DND-41 (cell line): ENCODE results near the gene PCDH7.

Experiments
- ATAC-seq: fragments of 200-7000 bp; cut with Tn5 transposase; 3 replicates; pipeline ENCODE4 v1.9.1; 2021; ENCODE audit warnings: low read depth; ENCODE audit not compliant: insufficient read depth
- DNase-seq: peaks from one replicate; pipeline ENCODE4 v3.0.0-alpha.2; 2020
- H2AFZ ChIP-seq: 2 replicates; pipeline ENCODE4 v1.6.0; 2012; ENCODE audit warnings: low read depth, low read length
- H3K27ac ChIP-seq: 2 replicates; pipeline ENCODE4 v1.5.1; 2012; ENCODE audit warnings: low read length, inconsistent platforms
- H3K27me3 ChIP-seq: fragments of 200-600 bp; sonication (generic); 2 replicates; pipeline ENCODE4 v1.6.0; 2012; ENCODE audit warnings: low read length, mild to moderate bottlenecking, inconsistent platforms; ENCODE audit not compliant: insufficient read depth, poor library complexity
- H3K36me3 ChIP-seq: 2 replicates; pipeline ENCODE4 v1.5.1; 2012; ENCODE audit warnings: low read length, inconsistent platforms; ENCODE audit not compliant: insufficient read depth
- H3K4me1 ChIP-seq: 2 replicates; pipeline ENCODE4 v1.5.1; 2012; ENCODE audit warnings: mild to moderate bottlenecking, low read length; ENCODE audit not compliant: insufficient read depth
- H3K4me2 ChIP-seq: 2 replicates; pipeline ENCODE4 v1.6.0; 2012; ENCODE audit warnings: mild to moderate bottlenecking, moderate library complexity, low read length, inconsistent platforms; ENCODE audit not compliant: insufficient read depth
- H3K4me3 ChIP-seq, 2 experiments: fragments of 200-600 bp in 1 of 2; shearing (Covaris generic) in 1 of 2; 2 replicates each; pipeline ENCODE4 v1.5.1; 2012 to 2016; ENCODE audit warnings: inconsistent platforms in 2 of 2, low read length in 2 of 2, mild to moderate bottlenecking in 2 of 2, low read depth in 1 of 2, moderate library complexity in 1 of 2
- H3K79me2 ChIP-seq: 2 replicates; pipeline ENCODE4 v1.6.0; 2012; ENCODE audit warnings: low read length, inconsistent platforms; ENCODE audit not compliant: insufficient read depth
- H3K9ac ChIP-seq: 2 replicates; pipeline ENCODE4 v1.6.0; 2012; ENCODE audit warnings: low read depth, mild to moderate bottlenecking, inconsistent platforms, low read length, moderate library complexity
- H3K9me3 ChIP-seq: 2 replicates; pipeline ENCODE4 v1.5.1; 2012; ENCODE audit warnings: low read length, moderate library complexity, mild to moderate bottlenecking, inconsistent platforms; ENCODE audit not compliant: insufficient read depth, severe bottlenecking
- H4K20me1 ChIP-seq: 2 replicates; pipeline ENCODE4 v1.6.0; 2012; ENCODE audit warnings: low read length; ENCODE audit not compliant: insufficient read depth
- CTCF ChIP-seq: IDR thresholded peaks from 2 replicates; pipeline ENCODE4 v1.5.1; 2012; ENCODE audit warnings: borderline replicate concordance, low read length, moderate library complexity, mild to moderate bottlenecking; ENCODE audit not compliant: poor library complexity, severe bottlenecking; ENCODE audit errors: extremely low read depth

PCDH7 gene

GRCh38 chr4:30776921-30777415 is 56.8 kb downstream of the PCDH7 start:
- no peaks in the 10 kb centered on the region for H3K4me1 ChIP-seq
- no peak for ATAC-seq
- no peak for TF ChIP-seq CTCF

More at GRCh38 chr4:30776921-30777415, 56.8 kb downstream of the PCDH7 start:
- Histone ChIP-seq H3K27me3 (no peaks in the 10 kb centered on the region), H3K79me2 (no peaks in the 10 kb centered on the region), H3K36me3 (no peaks in the 10 kb centered on the region), H4K20me1 (no peaks in the 10 kb centered on the region), H2AFZ (no peak overlapping the region), H3K4me3 (no peak overlapping the region), H3K4me2 (no peak overlapping the region), H3K9ac (no peak overlapping the region), H3K9me3 (no peaks in the 10 kb centered on the region), H3K27ac (no peak overlapping the region)
- no peak for DNase-seq
